GM23338 (cell line): Measurements from ENCODE around the gene KLHL12. TPM values are rescaled to one million over a fixed set of nuclear protein-coding genes. Genes with fewer than 3 reads are reported as not detected.
A peak's percentile ranks its signal among the peaks of the same experiment; 100 is the strongest.

ENCODE experiments used
- ATAC-seq: fragments of 200-7000 bp; cut with Tn5 transposase; 3 replicates; pipeline ENCODE4 v1.9.1; 2020
- DNase-seq: peaks from one replicate; pipeline ENCODE4 v3.0.0-alpha.2; 2015; ENCODE audit warnings: low spot score
- H2AFZ ChIP-seq: fragments of 200-600 bp; sonication (generic); 2 replicates; pipeline ENCODE4 v1.8.0; 2016; ENCODE audit warnings: antibody characterized with exemption, mild to moderate bottlenecking, moderate library complexity
- H3F3A ChIP-seq: fragments of 200-600 bp; sonication (generic); replicated peaks from 2 replicates; pipeline ENCODE4 v1.8.0; 2017; ENCODE audit warnings: antibody characterized with exemption, mixed run types, low read depth
- H3K27ac ChIP-seq: fragments of 200-600 bp; sonication (generic); 2 replicates; pipeline ENCODE4 v1.6.1; 2016; ENCODE audit warnings: low read depth
- H3K27me3 ChIP-seq: fragments of 200-600 bp; sonication (generic); 2 replicates; pipeline ENCODE4 v1.8.0; 2016; ENCODE audit warnings: mild to moderate bottlenecking, mixed run types, moderate library complexity; ENCODE audit not compliant: insufficient read depth
- H3K36me3 ChIP-seq: fragments of 200-600 bp; sonication (generic); 2 replicates; pipeline ENCODE4 v1.8.0; 2016; ENCODE audit warnings: mild to moderate bottlenecking; ENCODE audit not compliant: insufficient read depth
- H3K4me1 ChIP-seq: fragments of 200-600 bp; sonication (generic); 2 replicates; pipeline ENCODE4 v1.8.0; 2016; ENCODE audit warnings: mild to moderate bottlenecking, moderate library complexity; ENCODE audit not compliant: insufficient read depth
- H3K4me2 ChIP-seq: fragments of 200-600 bp; sonication (generic); 2 replicates; pipeline ENCODE4 v1.7.1; 2017; ENCODE audit warnings: mixed run types
- H3K4me3 ChIP-seq: fragments of 200-600 bp; sonication (generic); 2 replicates; pipeline ENCODE4 v1.6.1; 2016; ENCODE audit warnings: mixed run types
- H3K79me2 ChIP-seq: fragments of 200-600 bp; sonication (generic); replicated peaks from 2 replicates; pipeline ENCODE4 v1.8.0; 2017; ENCODE audit warnings: mild to moderate bottlenecking; ENCODE audit not compliant: insufficient read depth
- H3K9me2 ChIP-seq: fragments of 200-600 bp; sonication (generic); 2 replicates; pipeline ENCODE4 v1.8.0; 2017; ENCODE audit not compliant: insufficient read depth
- H4K20me1 ChIP-seq: fragments of 200-600 bp; sonication (generic); replicated peaks from 2 replicates; pipeline ENCODE4 v1.8.0; 2017; ENCODE audit warnings: mild to moderate bottlenecking; ENCODE audit not compliant: insufficient read depth
- H3K27ac Mint-ChIP-seq: 2 replicates; pipeline ENCODE4 v1.8.0; 2020; ENCODE audit warnings: inconsistent platforms, mild to moderate bottlenecking, moderate library complexity, mixed read lengths
- H3K27me3 Mint-ChIP-seq: 3 replicates; pipeline ENCODE4 v1.8.0; 2022; ENCODE audit warnings: low read depth, mild to moderate bottlenecking, moderate library complexity, mixed read lengths, inconsistent platforms; ENCODE audit not compliant: insufficient read depth, poor library complexity
- H3K36me3 Mint-ChIP-seq: 3 replicates; pipeline ENCODE4 v1.8.0; 2021; ENCODE audit warnings: low read depth, mild to moderate bottlenecking, inconsistent platforms, moderate library complexity, mixed read lengths
- H3K4me1 Mint-ChIP-seq: 3 replicates; pipeline ENCODE4 v1.8.0; 2020; ENCODE audit warnings: mild to moderate bottlenecking, inconsistent platforms, mixed read lengths
- H3K4me3 Mint-ChIP-seq: 3 replicates; pipeline ENCODE4 v1.8.0; 2021; ENCODE audit warnings: moderate library complexity, mild to moderate bottlenecking, inconsistent platforms, mixed read lengths
- H3K9me3 Mint-ChIP-seq: 3 replicates; pipeline ENCODE4 v1.8.0; 2020; ENCODE audit warnings: moderate library complexity, mild to moderate bottlenecking, inconsistent platforms, mixed read lengths
- CREB1 ChIP-seq: fragments of 250-450 bp; sonication (Bioruptor Pico); IDR thresholded peaks from 2 replicates; pipeline ENCODE4 v1.5.0; 2020; ENCODE audit warnings: low read depth, mild to moderate bottlenecking, moderate library complexity
- ETS1 ChIP-seq: IDR thresholded peaks from 2 replicates; pipeline ENCODE4 v1.6.1; 2016; ENCODE audit warnings: antibody characterized with exemption
- EZH2 ChIP-seq: fragments of 200-600 bp; sonication (generic); IDR thresholded peaks from one replicate; pipeline ENCODE4 v1.8.0; 2017; ENCODE audit warnings: antibody characterized with exemption, mild to moderate bottlenecking, low read depth; ENCODE audit not compliant: unreplicated experiment
- JUNB ChIP-seq: IDR thresholded peaks from one replicate; pipeline ENCODE4 v1.6.1; 2016; ENCODE audit warnings: antibody characterized with exemption; ENCODE audit not compliant: unreplicated experiment
- NANOG ChIP-seq: IDR thresholded peaks from 2 replicates; pipeline ENCODE4 v1.6.1; 2016; ENCODE audit warnings: antibody characterized with exemption, borderline replicate concordance
- REST ChIP-seq: IDR thresholded peaks from one replicate; pipeline ENCODE4 v1.6.1; 2018; ENCODE audit warnings: antibody characterized with exemption; ENCODE audit not compliant: unreplicated experiment
- ZNF114 ChIP-seq: fragments of 250-450 bp; sonication (Bioruptor Pico); IDR thresholded peaks from 2 replicates; pipeline ENCODE4 v1.5.0; 2020; ENCODE audit warnings: mild to moderate bottlenecking, moderate library complexity
- polyA plus RNA-seq: library from polyadenylated mRNA; unstranded; fragments of >200 nt; fragmentation: Nextera tagmentation; extraction: Ambion mirVana; gene quantifications from 2 replicates; pipeline ENCODE4 v1.2.1, GENCODE V29; 2016
- total RNA-seq: library from RNA; depleted of rRNA; stranded (reverse); fragments of >200 nt; shearing (Covaris generic); gene quantifications from 2 replicates; pipeline ENCODE4 v1.2.3, GENCODE V29; 2014
- TF ChIP-seq, protein P1 (sequence below): fragments of 250-450 bp; sonication (Bioruptor Pico); IDR thresholded peaks from 2 replicates; pipeline ENCODE4 v1.5.0; 2020; ENCODE audit warnings: mild to moderate bottlenecking, moderate library complexity

The KLHL12 gene
- total and polyA plus RNA-seq, 2 experiments from 2014 or later = 14.6 to 27.5 TPM

- peaks cover 6% of the 10 kb centered on the region; the same call in 1 of the 2 replicates for H3K36me3 ChIP-seq
- peaks cover 13% of the 10 kb centered on the region for H3K4me1 Mint-ChIP-seq
- no peak overlapping the region for H3K27ac Mint-ChIP-seq
- no peaks in the 10 kb centered on the region for H3K79me2 ChIP-seq
- H3K4me2 ChIP-seq = peak overlapping the region; percentile 88
- H3F3A ChIP-seq = no peaks in the 10 kb centered on the region
- peak overlapping the region; percentile 80 for H3K4me3 ChIP-seq
- no peak overlapping the region for H2AFZ ChIP-seq
- H4K20me1 ChIP-seq = no peaks in the 10 kb centered on the region
- H3K4me3 Mint-ChIP-seq = peak overlapping the region; percentile 89; the same call in 2 of the 3 replicates
- H3K4me1 ChIP-seq = peaks cover 8% of the 10 kb centered on the region; the same call in 1 of the 2 replicates
- no peaks in the 10 kb centered on the region; the same call in 2 of the 3 replicates for H3K9me3 Mint-ChIP-seq
- H3K36me3 Mint-ChIP-seq = peaks cover 5% of the 10 kb centered on the region; the same call in 2 of the 3 replicates
- H3K27me3 ChIP-seq = no peaks in the 10 kb centered on the region; the same call in 1 of the 2 replicates
- H3K27me3 Mint-ChIP-seq = peaks cover 7% of the 10 kb centered on the region
- no peaks in the 10 kb centered on the region for H3K9me2 ChIP-seq
- no peak overlapping the region for H3K27ac ChIP-seq
- no peak for TF ChIP-seq CREB1 (CRISPR knock-in tag)
- no peak for TF ChIP-seq EZH2
- TF ChIP-seq, protein P1, sequence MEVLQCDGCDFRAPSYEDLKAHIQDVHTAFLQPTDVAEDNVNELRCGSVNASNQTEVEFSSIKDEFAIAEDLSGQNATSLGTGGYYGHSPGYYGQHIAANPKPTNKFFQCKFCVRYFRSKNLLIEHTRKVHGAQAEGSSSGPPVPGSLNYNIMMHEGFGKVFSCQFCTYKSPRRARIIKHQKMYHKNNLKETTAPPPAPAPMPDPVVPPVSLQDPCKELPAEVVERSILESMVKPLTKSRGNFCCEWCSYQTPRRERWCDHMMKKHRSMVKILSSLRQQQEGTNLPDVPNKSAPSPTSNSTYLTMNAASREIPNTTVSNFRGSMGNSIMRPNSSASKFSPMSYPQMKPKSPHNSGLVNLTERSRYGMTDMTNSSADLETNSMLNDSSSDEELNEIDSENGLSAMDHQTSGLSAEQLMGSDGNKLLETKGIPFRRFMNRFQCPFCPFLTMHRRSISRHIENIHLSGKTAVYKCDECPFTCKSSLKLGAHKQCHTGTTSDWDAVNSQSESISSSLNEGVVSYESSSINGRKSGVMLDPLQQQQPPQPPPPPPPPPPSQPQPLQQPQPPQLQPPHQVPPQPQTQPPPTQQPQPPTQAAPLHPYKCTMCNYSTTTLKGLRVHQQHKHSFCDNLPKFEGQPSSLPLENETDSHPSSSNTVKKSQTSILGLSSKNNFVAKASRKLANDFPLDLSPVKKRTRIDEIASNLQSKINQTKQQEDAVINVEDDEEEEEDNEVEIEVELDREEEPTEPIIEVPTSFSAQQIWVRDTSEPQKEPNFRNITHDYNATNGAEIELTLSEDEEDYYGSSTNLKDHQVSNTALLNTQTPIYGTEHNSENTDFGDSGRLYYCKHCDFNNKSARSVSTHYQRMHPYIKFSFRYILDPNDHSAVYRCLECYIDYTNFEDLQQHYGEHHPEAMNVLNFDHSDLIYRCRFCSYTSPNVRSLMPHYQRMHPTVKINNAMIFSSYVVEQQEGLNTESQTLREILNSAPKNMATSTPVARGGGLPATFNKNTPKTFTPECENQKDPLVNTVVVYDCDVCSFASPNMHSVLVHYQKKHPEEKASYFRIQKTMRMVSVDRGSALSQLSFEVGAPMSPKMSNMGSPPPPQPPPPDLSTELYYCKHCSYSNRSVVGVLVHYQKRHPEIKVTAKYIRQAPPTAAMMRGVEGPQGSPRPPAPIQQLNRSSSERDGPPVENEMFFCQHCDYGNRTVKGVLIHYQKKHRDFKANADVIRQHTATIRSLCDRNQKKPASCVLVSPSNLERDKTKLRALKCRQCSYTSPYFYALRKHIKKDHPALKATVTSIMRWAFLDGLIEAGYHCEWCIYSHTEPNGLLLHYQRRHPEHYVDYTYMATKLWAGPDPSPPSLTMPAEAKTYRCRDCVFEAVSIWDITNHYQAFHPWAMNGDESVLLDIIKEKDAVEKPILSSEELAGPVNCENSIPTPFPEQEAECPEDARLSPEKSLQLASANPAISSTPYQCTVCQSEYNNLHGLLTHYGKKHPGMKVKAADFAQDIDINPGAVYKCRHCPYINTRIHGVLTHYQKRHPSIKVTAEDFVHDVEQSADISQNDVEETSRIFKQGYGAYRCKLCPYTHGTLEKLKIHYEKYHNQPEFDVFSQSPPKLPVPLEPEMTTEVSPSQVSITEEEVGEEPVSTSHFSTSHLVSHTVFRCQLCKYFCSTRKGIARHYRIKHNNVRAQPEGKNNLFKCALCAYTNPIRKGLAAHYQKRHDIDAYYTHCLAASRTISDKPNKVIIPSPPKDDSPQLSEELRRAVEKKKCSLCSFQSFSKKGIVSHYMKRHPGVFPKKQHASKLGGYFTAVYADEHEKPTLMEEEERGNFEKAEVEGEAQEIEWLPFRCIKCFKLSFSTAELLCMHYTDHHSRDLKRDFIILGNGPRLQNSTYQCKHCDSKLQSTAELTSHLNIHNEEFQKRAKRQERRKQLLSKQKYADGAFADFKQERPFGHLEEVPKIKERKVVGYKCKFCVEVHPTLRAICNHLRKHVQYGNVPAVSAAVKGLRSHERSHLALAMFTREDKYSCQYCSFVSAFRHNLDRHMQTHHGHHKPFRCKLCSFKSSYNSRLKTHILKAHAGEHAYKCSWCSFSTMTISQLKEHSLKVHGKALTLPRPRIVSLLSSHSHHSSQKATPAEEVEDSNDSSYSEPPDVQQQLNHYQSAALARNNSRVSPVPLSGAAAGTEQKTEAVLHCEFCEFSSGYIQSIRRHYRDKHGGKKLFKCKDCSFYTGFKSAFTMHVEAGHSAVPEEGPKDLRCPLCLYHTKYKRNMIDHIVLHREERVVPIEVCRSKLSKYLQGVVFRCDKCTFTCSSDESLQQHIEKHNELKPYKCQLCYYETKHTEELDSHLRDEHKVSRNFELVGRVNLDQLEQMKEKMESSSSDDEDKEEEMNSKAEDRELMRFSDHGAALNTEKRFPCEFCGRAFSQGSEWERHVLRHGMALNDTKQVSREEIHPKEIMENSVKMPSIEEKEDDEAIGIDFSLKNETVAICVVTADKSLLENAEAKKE (CRISPR knock-in tag) = no peak
- no peak for TF ChIP-seq JUNB
- no peak for TF ChIP-seq ETS1
- TF ChIP-seq REST = no peak
- TF ChIP-seq NANOG = no peak
- TF ChIP-seq ZNF114 (CRISPR knock-in tag) = no peak
- DNase-seq (no peak), ATAC-seq (no peak)
These were observed 41.3 kb upstream of the KLHL12 start for GRCh38 chr1:202968351-202968750.
